IPS DF 6.9 (cell line): ENCODE measurements around the gene RAD54L2.

Experiments
- DNase-seq: peaks from one replicate; pipeline ENCODE4 v3.0.0-alpha.2; 2013; ENCODE audit warnings: low read depth, low spot score
- H3K27ac ChIP-seq: one replicate; pipeline ENCODE4 v1.5.1; 2013; ENCODE audit warnings: low read length, control low read depth
- H3K27me3 ChIP-seq: 2 replicates; pipeline ENCODE4 v1.6.1; 2013; ENCODE audit warnings: mild to moderate bottlenecking, low read length; ENCODE audit not compliant: control insufficient read depth, insufficient read depth
- H3K36me3 ChIP-seq: 2 replicates; pipeline ENCODE4 v1.6.1; 2013; ENCODE audit warnings: low read length; ENCODE audit not compliant: control insufficient read depth, insufficient read depth
- H3K4me1 ChIP-seq: 2 replicates; pipeline ENCODE4 v1.6.1; 2013; ENCODE audit warnings: low read length; ENCODE audit not compliant: control insufficient read depth, insufficient read depth
- H3K4me3 ChIP-seq: 2 replicates; pipeline ENCODE4 v1.5.1; 2013; ENCODE audit warnings: mild to moderate bottlenecking, low read length
- H3K9me3 ChIP-seq: 2 replicates; pipeline ENCODE4 v1.6.1; 2013; ENCODE audit warnings: low read length, inconsistent platforms; ENCODE audit not compliant: control insufficient read depth, insufficient read depth
- WGBS: extraction: QIAGEN DNeasy Blood & Tissue Kit; methylation state at CpG from one replicate; pipeline ENCODE4 v1.1.7; 2013; ENCODE audit warnings: mixed read lengths, missing lambda C conversion rate; ENCODE audit not compliant: insufficient read length, insufficient coverage; 5-methylcytosine and 5-hydroxymethylcytosine counted together

The RAD54L2 gene, protein sequence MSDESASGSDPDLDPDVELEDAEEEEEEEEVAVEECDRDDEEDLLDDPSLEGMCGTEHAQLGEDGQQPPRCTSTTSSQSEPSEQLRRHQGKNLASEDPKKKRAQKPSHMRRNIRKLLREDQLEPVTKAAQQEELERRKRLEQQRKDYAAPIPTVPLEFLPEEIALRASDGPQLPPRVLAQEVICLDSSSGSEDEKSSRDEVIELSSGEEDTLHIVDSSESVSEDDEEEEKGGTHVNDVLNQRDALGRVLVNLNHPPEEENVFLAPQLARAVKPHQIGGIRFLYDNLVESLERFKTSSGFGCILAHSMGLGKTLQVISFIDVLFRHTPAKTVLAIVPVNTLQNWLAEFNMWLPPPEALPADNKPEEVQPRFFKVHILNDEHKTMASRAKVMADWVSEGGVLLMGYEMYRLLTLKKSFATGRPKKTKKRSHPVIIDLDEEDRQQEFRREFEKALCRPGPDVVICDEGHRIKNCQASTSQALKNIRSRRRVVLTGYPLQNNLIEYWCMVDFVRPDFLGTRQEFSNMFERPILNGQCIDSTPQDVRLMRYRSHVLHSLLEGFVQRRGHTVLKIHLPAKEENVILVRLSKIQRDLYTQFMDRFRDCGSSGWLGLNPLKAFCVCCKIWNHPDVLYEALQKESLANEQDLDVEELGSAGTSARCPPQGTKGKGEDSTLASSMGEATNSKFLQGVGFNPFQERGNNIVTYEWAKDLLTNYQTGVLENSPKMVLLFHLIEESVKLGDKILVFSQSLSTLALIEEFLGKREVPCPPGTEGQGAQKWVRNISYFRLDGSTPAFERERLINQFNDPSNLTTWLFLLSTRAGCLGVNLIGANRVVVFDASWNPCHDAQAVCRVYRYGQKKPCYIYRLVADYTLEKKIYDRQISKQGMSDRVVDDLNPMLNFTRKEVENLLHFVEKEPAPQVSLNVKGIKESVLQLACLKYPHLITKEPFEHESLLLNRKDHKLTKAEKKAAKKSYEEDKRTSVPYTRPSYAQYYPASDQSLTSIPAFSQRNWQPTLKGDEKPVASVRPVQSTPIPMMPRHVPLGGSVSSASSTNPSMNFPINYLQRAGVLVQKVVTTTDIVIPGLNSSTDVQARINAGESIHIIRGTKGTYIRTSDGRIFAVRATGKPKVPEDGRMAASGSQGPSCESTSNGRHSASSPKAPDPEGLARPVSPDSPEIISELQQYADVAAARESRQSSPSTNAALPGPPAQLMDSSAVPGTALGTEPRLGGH (N-terminal part only)

DNA sequence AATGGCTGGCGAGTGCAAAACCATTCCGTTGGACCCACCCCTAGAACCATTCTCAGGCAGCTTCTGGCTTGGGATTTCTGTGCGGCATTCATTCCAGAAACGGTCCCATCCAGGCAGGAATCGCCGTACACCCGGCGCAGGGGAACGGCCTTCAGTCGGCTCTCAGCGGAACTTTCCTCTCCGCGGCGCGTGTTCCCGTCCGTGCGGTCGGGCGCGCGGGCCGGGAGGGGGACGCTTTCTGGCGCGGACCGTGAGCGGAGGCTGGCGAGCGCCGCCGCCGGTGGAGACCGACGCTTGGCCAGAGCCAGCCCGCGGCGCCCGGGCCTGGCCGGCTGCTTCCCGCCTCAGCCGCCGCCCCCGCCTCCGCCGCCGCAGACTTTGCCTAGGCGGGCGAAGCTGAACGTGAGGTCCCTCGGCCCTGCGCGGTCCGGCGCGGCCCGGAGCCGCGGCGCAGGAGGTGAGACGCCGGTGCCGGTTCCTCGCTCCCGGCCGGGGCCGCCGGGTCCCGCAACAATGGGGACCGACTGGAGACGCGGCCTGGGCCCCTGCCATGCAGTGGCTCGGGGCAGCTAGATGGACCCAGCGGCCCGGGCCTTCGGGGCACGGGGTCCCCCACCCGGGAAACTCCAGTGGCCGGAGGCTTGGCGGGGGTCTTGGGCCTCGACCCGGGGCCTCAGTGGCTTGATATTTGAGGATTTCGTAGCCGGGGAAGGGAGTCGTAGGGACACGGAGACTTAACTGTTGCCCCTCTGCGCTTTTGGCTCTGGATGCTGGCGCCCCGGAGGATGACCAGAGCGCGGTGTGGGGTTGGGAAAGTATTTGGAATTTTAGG lies at the start of gene RAD54L2:
Gene RAD54L2, plus strand, starts transcription at position 261 of the 832 bp plus-strand sequence. CDS start 51,702 bp downstream, outside the sequence.
- Histone ChIP-seq H3K36me3 (peaks cover 3% of the 10 kb centered on the region; the same call in 1 of the 2 replicates), H3K4me1 (peaks cover 2% of the 10 kb centered on the region; the same call in 1 of the 2 replicates), H3K9me3 (no peaks in the 10 kb centered on the region), H3K27me3 (no peaks in the 10 kb centered on the region), H3K4me3 (peak within 1 kb of the TSS; percentile 77; the same call in 1 of the 2 replicates), H3K27ac (no peak within 1 kb of the TSS)
- peak; percentile 47 for DNase-seq
- no CpG with 5 or more reads among the region's 91 CpGs for WGBS

- H3K9me3 ChIP-seq = no peaks in the 10 kb centered on the region
- WGBS = no CpG with 5 or more reads among the region's 43 CpGs
- peak; percentile 84 for DNase-seq
- H3K27me3 ChIP-seq = no peaks in the 10 kb centered on the region
- H3K4me3 ChIP-seq = peak overlapping the region; percentile 83; the same call in 1 of the 2 replicates
- no peak overlapping the region for H3K27ac ChIP-seq
- no peaks in the 10 kb centered on the region for H3K36me3 ChIP-seq
- no peaks in the 10 kb centered on the region; the same call in 1 of the 2 replicates for H3K4me1 ChIP-seq
Observed at GRCh38 chr3:51498876-51499738, 39.4 kb upstream of the RAD54L2 start.

- H3K4me3 ChIP-seq = no peak overlapping the region
- no peaks in the 10 kb centered on the region for H3K27me3 ChIP-seq
- H3K4me1 ChIP-seq = no peaks in the 10 kb centered on the region; the same call in 1 of the 2 replicates
- H3K27ac ChIP-seq = no peak overlapping the region
- H3K9me3 ChIP-seq = no peaks in the 10 kb centered on the region
- no peak for DNase-seq
- H3K36me3 ChIP-seq = no peaks in the 10 kb centered on the region
- WGBS = no CpG with 5 or more reads among the region's 14 CpGs
Observed at GRCh38 chr3:51500632-51501131, 37.8 kb upstream of the RAD54L2 start.

DNA sequence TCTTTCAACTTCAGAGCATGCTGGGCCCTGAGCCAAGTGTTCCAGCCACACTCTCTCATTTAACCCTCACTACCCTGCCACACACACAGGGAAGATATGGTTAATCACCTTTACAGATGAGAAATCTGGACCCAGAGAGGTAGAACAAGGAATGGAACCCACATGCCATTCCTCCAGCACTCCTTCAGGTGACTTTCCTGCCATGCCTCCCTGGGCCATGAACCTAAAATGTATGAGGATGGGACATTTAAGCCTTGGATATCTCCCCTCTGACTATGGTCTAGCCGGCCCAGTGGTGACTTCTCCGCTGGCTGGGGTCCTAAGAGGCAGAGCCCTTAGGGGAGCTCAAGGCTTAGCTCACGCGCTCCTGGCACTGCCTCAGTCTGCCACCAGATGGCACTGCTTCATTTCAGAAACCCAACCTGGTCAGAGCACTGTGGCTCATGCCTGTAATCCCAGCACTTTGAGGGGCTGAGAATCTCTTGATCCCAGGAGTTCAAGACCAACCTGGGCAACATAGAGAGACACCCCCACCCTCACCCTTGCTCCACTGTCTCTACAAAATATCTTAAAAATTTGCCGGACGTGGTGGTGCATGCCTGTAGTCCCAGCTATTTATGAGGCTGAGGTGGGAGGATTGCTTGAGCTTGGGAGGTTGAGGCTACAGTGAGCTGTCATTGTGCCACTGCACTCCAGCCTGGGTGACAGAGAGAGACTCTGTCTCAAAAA lies 36.5 kb upstream of the RAD54L2 start:
- WGBS = no CpG with 5 or more reads among the region's 6 CpGs
- H3K9me3 ChIP-seq = no peaks in the 10 kb centered on the region
- no peaks in the 10 kb centered on the region; the same call in 1 of the 2 replicates for H3K4me1 ChIP-seq
- DNase-seq = peak; percentile 77
- no peak overlapping the region for H3K27ac ChIP-seq
- H3K27me3 ChIP-seq = no peaks in the 10 kb centered on the region
- no peaks in the 10 kb centered on the region for H3K36me3 ChIP-seq
- H3K4me3 ChIP-seq = no peak overlapping the region

DNA sequence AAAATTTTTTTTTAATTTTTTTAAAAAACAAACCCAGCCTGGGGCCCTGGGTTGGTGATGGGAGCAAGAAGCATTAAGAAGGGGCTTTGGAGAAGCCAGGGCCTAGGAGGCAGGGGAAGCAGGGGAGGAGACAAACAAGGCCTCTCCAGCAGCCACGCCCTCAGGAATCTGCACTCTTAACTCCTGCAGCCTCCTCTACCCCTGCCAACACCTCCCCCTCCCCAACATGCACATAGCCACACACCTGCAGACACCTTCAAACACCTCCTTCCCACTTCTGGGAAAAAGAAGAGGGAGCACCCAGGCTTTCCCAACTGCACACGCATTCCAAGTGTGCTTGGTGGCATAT lies 36.0 kb upstream of the RAD54L2 start:
- WGBS = no CpG with 5 or more reads among the region's 2 CpGs
- no peaks in the 10 kb centered on the region for H3K9me3 ChIP-seq
- H3K27me3 ChIP-seq = no peaks in the 10 kb centered on the region
- H3K36me3 ChIP-seq = no peaks in the 10 kb centered on the region
- no peak overlapping the region for H3K4me3 ChIP-seq
- H3K4me1 ChIP-seq = no peaks in the 10 kb centered on the region; the same call in 1 of the 2 replicates
- no peak overlapping the region for H3K27ac ChIP-seq
- DNase-seq = no peak

- no peak overlapping the region for H3K27ac ChIP-seq
- no peak overlapping the region for H3K4me3 ChIP-seq
- no peaks in the 10 kb centered on the region; the same call in 1 of the 2 replicates for H3K4me1 ChIP-seq
- H3K36me3 ChIP-seq = no peaks in the 10 kb centered on the region
- no peaks in the 10 kb centered on the region for H3K9me3 ChIP-seq
- H3K27me3 ChIP-seq = no peaks in the 10 kb centered on the region
- no CpG with 5 or more reads among the region's 2 CpGs for WGBS
- no peak for DNase-seq
Observed at GRCh38 chr3:51503007-51503406, 35.5 kb upstream of the RAD54L2 start.

- WGBS = no CpG with 5 or more reads among the region's 9 CpGs
- no peaks in the 10 kb centered on the region for H3K4me1 ChIP-seq
- H3K9me3 ChIP-seq = no peaks in the 10 kb centered on the region
- H3K27me3 ChIP-seq = no peaks in the 10 kb centered on the region
- no peak for DNase-seq
- no peaks in the 10 kb centered on the region for H3K36me3 ChIP-seq
- H3K27ac ChIP-seq = no peak overlapping the region
- H3K4me3 ChIP-seq = no peak overlapping the region
Observed at GRCh38 chr3:51508255-51508654, 30.3 kb upstream of the RAD54L2 start.

- no CpG with 5 or more reads among the region's 1 CpG for WGBS
- no peaks in the 10 kb centered on the region for H3K36me3 ChIP-seq
- no peaks in the 10 kb centered on the region for H3K4me1 ChIP-seq
- no peaks in the 10 kb centered on the region for H3K27me3 ChIP-seq
- H3K4me3 ChIP-seq = no peak overlapping the region
- no peaks in the 10 kb centered on the region for H3K9me3 ChIP-seq
- no peak overlapping the region for H3K27ac ChIP-seq
- no peak for DNase-seq
Observed at GRCh38 chr3:51510996-51511395, 27.5 kb upstream of the RAD54L2 start.
